ENCODE measurements around the gene CNN3. TPM values are rescaled to one million over a fixed set of nuclear protein-coding genes. Genes with fewer than 3 reads are reported as not detected.

Gene CNN3
- total RNA-seq, 1 experiment from 2014 or later = 260 TPM

DNA sequence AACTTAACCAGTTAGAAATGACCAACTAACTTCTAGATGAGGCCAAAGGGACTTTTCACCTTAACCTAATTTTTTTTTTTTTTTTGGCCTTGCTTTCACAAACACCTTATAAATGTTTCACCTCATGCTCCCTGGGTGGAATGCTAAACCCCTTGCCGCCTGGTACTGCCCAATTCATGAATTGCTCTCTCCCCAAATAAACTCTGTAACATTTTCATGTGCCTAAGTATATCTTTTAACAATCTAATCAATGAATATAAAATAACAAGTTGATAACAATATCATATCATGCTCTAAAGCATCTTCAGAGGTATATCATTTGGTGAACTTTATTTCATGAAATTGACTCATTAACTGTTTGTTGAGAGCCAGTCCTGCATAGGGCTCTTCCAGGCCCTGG, 10.9 kb upstream of the CNN3 start:
- Histone ChIP-seq H3K4me3 (ENCODE audit: low read depth, low read length, poor library complexity, severe bottlenecking) (no peak overlapping the region), H3K36me3 (ENCODE audit: insufficient read depth, low read length, poor library complexity, severe bottlenecking) (no peaks in the 10 kb centered on the region), H3K27ac (ENCODE audit: low read depth, low read length, poor library complexity, severe bottlenecking) (no peak overlapping the region), H3K27me3 (replicated peaks; ENCODE audit: insufficient read depth, low read depth, low read length, poor library complexity) (no peaks in the 10 kb centered on the region), H3K4me1 (ENCODE audit: insufficient read depth, low read length, poor library complexity, severe bottlenecking) (peaks cover 29% of the 10 kb centered on the region), H3K9me3 (ENCODE audit: low read depth, low read length, poor library complexity, severe bottlenecking) (no peaks in the 10 kb centered on the region)
- CTCF ChIA-PET = no interaction called here
- POLR2A ChIA-PET (ENCODE audit: low non-redundant PET) = no interaction called here
- intact Hi-C loops (cut with micrococcal nuclease; ENCODE audit: unreplicated experiment) = no loop called here
- DNase-seq (ENCODE audit: low spot score) = no peak
- TF ChIP-seq, protein P1, sequence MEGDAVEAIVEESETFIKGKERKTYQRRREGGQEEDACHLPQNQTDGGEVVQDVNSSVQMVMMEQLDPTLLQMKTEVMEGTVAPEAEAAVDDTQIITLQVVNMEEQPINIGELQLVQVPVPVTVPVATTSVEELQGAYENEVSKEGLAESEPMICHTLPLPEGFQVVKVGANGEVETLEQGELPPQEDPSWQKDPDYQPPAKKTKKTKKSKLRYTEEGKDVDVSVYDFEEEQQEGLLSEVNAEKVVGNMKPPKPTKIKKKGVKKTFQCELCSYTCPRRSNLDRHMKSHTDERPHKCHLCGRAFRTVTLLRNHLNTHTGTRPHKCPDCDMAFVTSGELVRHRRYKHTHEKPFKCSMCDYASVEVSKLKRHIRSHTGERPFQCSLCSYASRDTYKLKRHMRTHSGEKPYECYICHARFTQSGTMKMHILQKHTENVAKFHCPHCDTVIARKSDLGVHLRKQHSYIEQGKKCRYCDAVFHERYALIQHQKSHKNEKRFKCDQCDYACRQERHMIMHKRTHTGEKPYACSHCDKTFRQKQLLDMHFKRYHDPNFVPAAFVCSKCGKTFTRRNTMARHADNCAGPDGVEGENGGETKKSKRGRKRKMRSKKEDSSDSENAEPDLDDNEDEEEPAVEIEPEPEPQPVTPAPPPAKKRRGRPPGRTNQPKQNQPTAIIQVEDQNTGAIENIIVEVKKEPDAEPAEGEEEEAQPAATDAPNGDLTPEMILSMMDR (conservative IDR thresholded peaks at IDR 0.05; ENCODE audit: low read depth, low read length) = no peak
- no peak for TF ChIP-seq EZH2 (IDR thresholded peaks at IDR 0.05; ENCODE audit: borderline replicate concordance, low read depth, low read length, poor library complexity, severe bottlenecking)
- BruUV-seq (replicated peaks) = no TSS peak

DNA sequence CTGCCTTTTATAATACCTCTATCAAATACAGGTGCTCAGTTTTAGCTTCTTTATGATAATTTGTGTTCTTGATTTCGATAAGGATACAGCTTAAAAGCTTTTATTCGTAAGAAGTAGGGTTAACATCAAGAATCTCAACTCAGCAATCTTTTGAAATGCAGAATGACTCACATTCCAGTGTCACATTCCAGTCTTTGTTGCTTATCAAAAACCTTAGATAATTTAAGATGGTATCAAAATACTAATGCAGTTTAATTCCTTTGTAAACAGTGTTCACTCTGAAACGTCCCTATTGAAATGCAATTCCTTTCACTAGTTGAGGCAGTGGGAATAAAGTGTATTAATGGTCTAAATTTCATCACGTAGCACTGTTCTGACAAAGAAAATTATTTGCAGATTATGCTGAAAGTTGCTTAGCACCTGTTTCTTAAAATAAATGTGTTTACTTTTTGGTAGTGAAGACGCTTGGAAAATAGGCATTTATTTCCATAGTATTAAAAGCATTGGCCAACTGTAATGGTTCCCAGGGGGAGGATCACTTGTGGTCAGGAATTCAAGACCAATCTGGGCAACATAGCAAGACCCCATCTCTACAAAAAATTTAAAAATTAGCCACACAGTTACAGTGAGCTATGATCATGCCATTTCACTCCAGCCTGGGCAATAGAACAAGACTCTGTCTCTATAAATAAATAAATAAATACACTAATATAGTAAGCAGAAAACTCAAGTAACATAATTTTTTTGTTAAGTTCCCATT, 10.1 kb upstream of the CNN3 start:
- peak overlapping the region; percentile 60 for H3K27ac ChIP-seq (ENCODE audit: low read depth, low read length, poor library complexity, severe bottlenecking)
- no peak for TF ChIP-seq EZH2 (IDR thresholded peaks at IDR 0.05; ENCODE audit: borderline replicate concordance, low read depth, low read length, poor library complexity, severe bottlenecking)
- intact Hi-C loops (cut with micrococcal nuclease; ENCODE audit: unreplicated experiment) = no loop called here
- POLR2A ChIA-PET (ENCODE audit: low non-redundant PET) = no interaction called here
- no peaks in the 10 kb centered on the region for H3K36me3 ChIP-seq (ENCODE audit: insufficient read depth, low read length, poor library complexity, severe bottlenecking)
- DNase-seq (ENCODE audit: low spot score) = no peak
- no peak overlapping the region for H3K4me3 ChIP-seq (ENCODE audit: low read depth, low read length, poor library complexity, severe bottlenecking)
- H3K27me3 ChIP-seq (replicated peaks; ENCODE audit: insufficient read depth, low read depth, low read length, poor library complexity) = no peaks in the 10 kb centered on the region
- no peaks in the 10 kb centered on the region for H3K9me3 ChIP-seq (ENCODE audit: low read depth, low read length, poor library complexity, severe bottlenecking)
- CTCF ChIA-PET = interaction anchor here (0.5 kb wide), 1 partner anchor 106 kb away, joined by 5 read pairs; no protein-coding TSS in a partner anchor
- no TSS peak for BruUV-seq (replicated peaks)
- H3K4me1 ChIP-seq (ENCODE audit: insufficient read depth, low read length, poor library complexity, severe bottlenecking) = peaks cover 29% of the 10 kb centered on the region

DNA sequence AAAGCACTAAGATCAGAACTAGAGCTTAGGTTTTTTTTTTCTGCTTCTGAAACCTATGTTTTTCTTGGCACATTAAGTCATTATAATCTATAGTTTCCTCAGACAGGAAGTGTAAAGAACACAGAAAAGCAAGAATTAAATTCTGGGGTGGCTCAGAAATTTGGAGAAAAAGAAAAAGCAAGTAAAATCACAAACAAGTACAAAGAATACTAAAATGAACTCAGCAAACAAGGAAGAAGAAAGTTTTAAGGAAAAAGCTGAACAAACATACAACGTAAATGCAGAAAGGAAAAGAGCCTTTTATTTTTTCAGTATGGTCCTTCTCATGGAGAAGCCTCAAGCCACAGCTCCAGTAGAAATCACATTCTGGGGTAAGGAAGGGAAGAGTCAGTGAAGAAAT, 8.6 kb upstream of the CNN3 start:
- intact Hi-C loops (cut with micrococcal nuclease; ENCODE audit: unreplicated experiment) = no loop called here
- BruUV-seq (replicated peaks) = no TSS peak
- Histone ChIP-seq H3K4me1 (ENCODE audit: insufficient read depth, low read length, poor library complexity, severe bottlenecking) (peaks cover 29% of the 10 kb centered on the region), H3K27ac (ENCODE audit: low read depth, low read length, poor library complexity, severe bottlenecking) (peak overlapping the region; percentile 60), H3K9me3 (ENCODE audit: low read depth, low read length, poor library complexity, severe bottlenecking) (no peaks in the 10 kb centered on the region), H3K36me3 (ENCODE audit: insufficient read depth, low read length, poor library complexity, severe bottlenecking) (no peaks in the 10 kb centered on the region), H3K4me3 (ENCODE audit: low read depth, low read length, poor library complexity, severe bottlenecking) (no peak overlapping the region), H3K27me3 (replicated peaks; ENCODE audit: insufficient read depth, low read depth, low read length, poor library complexity) (no peaks in the 10 kb centered on the region)
- ChIA-PET POLR2A (ENCODE audit: low non-redundant PET) (no interaction called here), CTCF (no interaction called here)
- DNase-seq (ENCODE audit: low spot score) = no peak
- no peak for TF ChIP-seq EZH2 (IDR thresholded peaks at IDR 0.05; ENCODE audit: borderline replicate concordance, low read depth, low read length, poor library complexity, severe bottlenecking)
- TF ChIP-seq, protein P1 (conservative IDR thresholded peaks at IDR 0.05; ENCODE audit: low read depth, low read length) = no peak

DNA sequence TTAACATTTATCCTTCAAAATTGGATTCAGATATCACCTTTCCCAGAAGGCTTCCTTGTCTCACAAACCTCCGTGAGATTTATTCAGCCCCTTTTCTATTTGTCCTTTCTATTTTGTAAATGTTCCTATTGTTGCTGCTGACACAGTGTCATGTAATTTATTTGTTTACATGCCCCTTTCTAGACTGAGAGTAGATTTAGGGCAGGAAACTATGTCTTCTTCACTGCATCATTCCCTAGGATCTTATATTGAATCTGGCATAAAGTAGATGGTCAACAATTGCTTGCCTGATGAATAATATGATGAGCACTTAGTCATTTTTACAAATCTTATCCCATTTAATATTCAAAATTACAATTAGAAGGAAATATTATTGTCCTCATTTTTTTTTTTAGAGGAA, 8.1 kb upstream of the CNN3 start:
- intact Hi-C loops (cut with micrococcal nuclease; ENCODE audit: unreplicated experiment) = no loop called here
- Histone ChIP-seq H3K27me3 (replicated peaks; ENCODE audit: insufficient read depth, low read depth, low read length, poor library complexity) (no peaks in the 10 kb centered on the region), H3K4me1 (ENCODE audit: insufficient read depth, low read length, poor library complexity, severe bottlenecking) (peaks cover 29% of the 10 kb centered on the region), H3K9me3 (ENCODE audit: low read depth, low read length, poor library complexity, severe bottlenecking) (no peaks in the 10 kb centered on the region), H3K4me3 (ENCODE audit: low read depth, low read length, poor library complexity, severe bottlenecking) (no peak overlapping the region), H3K36me3 (ENCODE audit: insufficient read depth, low read length, poor library complexity, severe bottlenecking) (no peaks in the 10 kb centered on the region), H3K27ac (ENCODE audit: low read depth, low read length, poor library complexity, severe bottlenecking) (peak overlapping the region; percentile 60)
- DNase-seq (ENCODE audit: low spot score) = no peak
- BruUV-seq (replicated peaks) = no TSS peak
- POLR2A ChIA-PET (ENCODE audit: low non-redundant PET) = no interaction called here
- TF ChIP-seq EZH2 (IDR thresholded peaks at IDR 0.05; ENCODE audit: borderline replicate concordance, low read depth, low read length, poor library complexity, severe bottlenecking) = no peak
- TF ChIP-seq, protein P1 (conservative IDR thresholded peaks at IDR 0.05; ENCODE audit: low read depth, low read length) = no peak
- CTCF ChIA-PET = no interaction called here
